Neutrophil (primary cell): ENCODE measurements around the gene NMT1.
A peak's percentile ranks its signal among the peaks of the same experiment; 100 is the strongest.

Source experiments
- H3K27ac ChIP-seq: fragments of 200-600 bp; sonication (generic); 2 replicates; pipeline ENCODE4 v1.5.1; 2016; ENCODE audit warnings: mild to moderate bottlenecking, moderate library complexity
- H3K27me3 ChIP-seq: fragments of 200-600 bp; sonication (generic); 2 replicates; pipeline ENCODE4 v1.6.0; 2016; ENCODE audit warnings: mild to moderate bottlenecking
- H3K36me3 ChIP-seq: fragments of 200-600 bp; sonication (generic); 2 replicates; pipeline ENCODE4 v1.5.1; 2017
- H3K4me1 ChIP-seq, 2 experiments: fragments of 200-600 bp in 1 of 2; sonication (generic) in 1 of 2; 1 replicate in 1 of 2; 2 replicates in 1 of 2; pipeline versions ENCODE4 v1.5.1 to v1.6.1; 2013 to 2016; ENCODE audit warnings: low read depth in 1 of 2, low read length in 1 of 2, mild to moderate bottlenecking in 1 of 2, moderate library complexity in 1 of 2; ENCODE audit not compliant: control insufficient read depth in 1 of 2, insufficient read depth in 1 of 2
- H3K4me3 ChIP-seq, 2 experiments: fragments of 200-600 bp in 1 of 2; sonication (generic) in 1 of 2; 1 replicate in 1 of 2; 2 replicates in 1 of 2; pipeline ENCODE4 v1.5.1; 2013 to 2016; ENCODE audit warnings: low read depth in 1 of 2, low read length in 1 of 2, mild to moderate bottlenecking in 1 of 2, moderate library complexity in 1 of 2
- H3K9me3 ChIP-seq: fragments of 200-600 bp; sonication (generic); 2 replicates; pipeline ENCODE4 v1.5.1; 2016
- TF ChIP-seq, protein P1 (sequence below): fragments of 200-600 bp; sonication (generic); IDR thresholded peaks from 2 replicates; pipeline ENCODE4 v1.5.1; 2016; ENCODE audit warnings: antibody characterized with exemption

Gene NMT1

DNA sequence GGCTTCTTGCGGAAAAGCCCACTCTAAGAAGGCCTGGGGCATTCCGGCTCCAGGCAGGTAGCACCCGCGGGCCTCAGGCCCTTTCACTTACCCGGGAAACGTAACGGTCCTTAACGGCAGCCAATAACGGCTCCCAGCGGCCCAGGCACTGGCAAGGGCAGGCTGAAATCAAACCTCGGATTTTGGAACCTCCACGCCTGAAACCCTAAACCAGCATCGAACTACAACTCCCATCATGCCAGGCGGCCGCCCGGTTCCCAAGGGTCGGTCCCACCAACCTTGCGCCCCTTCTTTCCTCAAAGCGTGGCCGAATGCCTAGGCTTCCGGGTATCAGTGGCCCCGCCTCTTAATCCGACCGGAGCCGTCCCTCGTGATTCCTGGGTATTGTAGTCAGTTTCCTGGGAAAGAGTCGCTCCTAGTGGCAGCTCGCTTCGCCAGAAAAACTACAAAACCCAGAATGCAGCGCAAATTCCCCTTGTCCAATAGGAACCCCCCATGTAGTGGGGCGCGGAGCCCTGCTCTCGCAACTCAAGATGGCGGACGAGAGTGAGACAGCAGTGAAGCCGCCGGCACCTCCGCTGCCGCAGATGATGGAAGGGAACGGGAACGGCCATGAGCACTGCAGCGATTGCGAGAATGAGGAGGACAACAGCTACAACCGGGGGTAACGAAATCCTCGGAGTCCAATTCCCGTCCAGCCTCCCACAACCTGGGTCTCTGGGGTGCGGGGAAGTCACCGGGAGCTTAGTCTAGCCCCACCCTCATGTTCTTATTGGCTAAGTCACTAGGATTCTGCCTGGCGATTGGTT, at the start of gene NMT1:
Gene NMT1, plus strand, starts transcription at position 521 of the 809 bp plus-strand sequence. Its CDS starts 13 bp downstream, at position 534.
- Histone ChIP-seq H3K36me3 (no peaks in the 10 kb centered on the region), H3K27ac (peak within 1 kb of the TSS; percentile 92)
- TF ChIP-seq, protein P1, sequence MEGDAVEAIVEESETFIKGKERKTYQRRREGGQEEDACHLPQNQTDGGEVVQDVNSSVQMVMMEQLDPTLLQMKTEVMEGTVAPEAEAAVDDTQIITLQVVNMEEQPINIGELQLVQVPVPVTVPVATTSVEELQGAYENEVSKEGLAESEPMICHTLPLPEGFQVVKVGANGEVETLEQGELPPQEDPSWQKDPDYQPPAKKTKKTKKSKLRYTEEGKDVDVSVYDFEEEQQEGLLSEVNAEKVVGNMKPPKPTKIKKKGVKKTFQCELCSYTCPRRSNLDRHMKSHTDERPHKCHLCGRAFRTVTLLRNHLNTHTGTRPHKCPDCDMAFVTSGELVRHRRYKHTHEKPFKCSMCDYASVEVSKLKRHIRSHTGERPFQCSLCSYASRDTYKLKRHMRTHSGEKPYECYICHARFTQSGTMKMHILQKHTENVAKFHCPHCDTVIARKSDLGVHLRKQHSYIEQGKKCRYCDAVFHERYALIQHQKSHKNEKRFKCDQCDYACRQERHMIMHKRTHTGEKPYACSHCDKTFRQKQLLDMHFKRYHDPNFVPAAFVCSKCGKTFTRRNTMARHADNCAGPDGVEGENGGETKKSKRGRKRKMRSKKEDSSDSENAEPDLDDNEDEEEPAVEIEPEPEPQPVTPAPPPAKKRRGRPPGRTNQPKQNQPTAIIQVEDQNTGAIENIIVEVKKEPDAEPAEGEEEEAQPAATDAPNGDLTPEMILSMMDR: peak; percentile 57

GRCh38 chr17:45011767-45012166, 49.4 kb upstream of the NMT1 start:
- Histone ChIP-seq H3K4me3 (no peak overlapping the region), H3K27ac (no peak overlapping the region), H3K36me3 (no peaks in the 10 kb centered on the region), H3K9me3 (no peaks in the 10 kb centered on the region), H3K4me1 (peaks cover 4 to 8% of the 10 kb centered on the region in 2 experiments), H3K27me3 (peaks cover 37% of the 10 kb centered on the region)
- TF ChIP-seq, protein P1: no peak

More for the DNA sequence above, at the start of gene NMT1:
- Histone ChIP-seq H3K4me3 (peak within 1 kb of the TSS; percentile 61 to 97), H3K4me1 (peaks cover 36 to 48% of the 10 kb centered on the region in 2 experiments), H3K27me3 (no peaks in the 10 kb centered on the region), H3K9me3 (no peaks in the 10 kb centered on the region)

DNA sequence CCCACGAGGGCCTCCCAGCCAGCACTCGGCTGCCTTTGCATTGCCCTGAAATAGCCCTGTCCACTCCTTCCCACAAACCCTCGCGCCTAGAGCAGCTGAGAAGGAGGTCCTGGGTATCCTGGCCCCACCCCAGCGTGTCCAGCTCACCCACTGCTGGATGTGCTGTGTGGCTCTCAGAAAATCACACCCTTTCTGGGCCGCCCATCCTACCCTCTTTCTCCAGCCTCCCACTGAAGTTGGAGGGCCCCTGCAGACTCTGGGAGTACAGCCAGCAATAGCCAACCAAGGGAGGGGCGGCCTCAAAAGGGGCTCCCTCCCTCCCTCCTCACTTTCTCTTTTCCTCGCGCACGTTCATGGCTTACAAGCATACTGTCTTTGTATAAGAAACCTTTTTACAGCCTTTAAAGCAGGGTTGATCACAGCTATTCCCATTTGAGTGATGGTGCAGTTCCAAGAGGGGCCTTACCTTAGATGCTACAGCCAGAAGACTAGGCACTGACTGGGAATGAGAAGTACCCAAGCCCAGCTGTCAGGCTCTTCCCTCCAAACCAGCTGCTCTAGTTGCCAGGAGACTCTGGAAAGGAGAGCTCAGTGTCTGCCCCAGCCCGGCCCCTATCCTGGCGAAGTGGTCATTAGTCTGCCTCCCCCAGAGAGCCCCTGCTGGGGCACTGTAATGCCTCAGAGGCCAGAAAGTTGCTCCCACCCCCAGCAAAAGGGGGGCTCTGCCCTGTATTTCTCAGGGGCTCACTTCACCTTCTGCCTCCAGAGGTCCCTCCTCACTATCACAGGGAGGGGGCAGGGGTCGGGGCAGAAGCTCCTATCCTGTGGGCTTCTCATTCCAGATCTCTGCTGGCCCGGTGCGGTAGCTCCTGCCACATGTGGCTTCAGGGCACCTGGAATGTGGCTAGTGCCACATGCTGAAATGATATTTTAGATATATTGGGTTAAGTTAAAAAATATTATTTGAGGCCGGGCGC, 47.8 kb upstream of the NMT1 start:
- Histone ChIP-seq H3K27me3 (peaks cover 47% of the 10 kb centered on the region), H3K9me3 (no peaks in the 10 kb centered on the region), H3K4me3 (no peak overlapping the region), H3K36me3 (no peaks in the 10 kb centered on the region), H3K27ac (no peak overlapping the region), H3K4me1 (peaks cover 0 to 2% of the 10 kb centered on the region in 2 experiments)
- TF ChIP-seq, protein P1: no peak

DNA sequence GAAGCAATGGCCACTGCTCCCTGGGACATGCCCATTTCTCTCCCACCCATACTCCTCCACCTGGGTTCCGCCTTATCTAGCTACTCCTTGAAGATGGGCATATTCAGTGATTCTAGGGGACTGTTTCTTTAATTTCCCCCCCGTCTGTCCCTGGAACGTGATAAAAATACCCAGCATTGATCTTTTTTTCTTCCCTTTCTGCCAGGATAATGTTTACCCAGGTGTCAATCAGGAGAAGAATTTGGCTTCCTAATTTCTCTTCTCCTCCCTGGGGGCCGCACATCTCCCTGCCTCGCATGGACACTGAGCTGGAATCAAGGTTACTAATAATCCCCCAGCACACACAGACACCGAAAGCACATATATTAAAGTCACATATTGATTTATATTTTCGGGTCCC, 44.9 kb upstream of the NMT1 start:
- no peak overlapping the region for H3K27ac ChIP-seq
- H3K36me3 ChIP-seq: no peaks in the 10 kb centered on the region
- no peak overlapping the region for H3K4me3 ChIP-seq
- H3K4me1 ChIP-seq: peaks cover 7 to 13% of the 10 kb centered on the region in 2 experiments
- H3K27me3 ChIP-seq: peaks cover 67% of the 10 kb centered on the region
- H3K9me3 ChIP-seq: no peaks in the 10 kb centered on the region
- TF ChIP-seq, protein P1: no peak

DNA sequence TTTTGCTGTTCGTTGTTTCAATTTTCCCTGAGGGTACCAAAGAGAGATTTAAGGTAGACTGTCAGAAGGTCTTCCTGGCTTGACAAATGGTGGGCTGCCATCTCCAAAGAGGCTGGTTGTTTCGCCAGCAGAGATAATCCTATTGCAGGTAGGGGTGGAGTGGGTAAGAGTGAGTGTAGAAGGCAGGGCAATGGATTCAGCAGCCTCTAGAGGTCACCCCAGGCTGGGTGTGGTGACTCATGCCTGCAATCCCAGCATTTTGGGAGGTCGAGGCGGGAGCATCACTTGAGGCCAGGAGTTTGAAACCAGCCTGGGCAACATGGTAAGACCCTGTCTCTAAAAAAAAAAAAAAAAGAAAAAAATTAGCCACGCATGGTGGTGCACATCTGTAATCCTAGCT, 44.3 kb upstream of the NMT1 start:
- Histone ChIP-seq H3K9me3 (no peaks in the 10 kb centered on the region), H3K4me1 (peaks cover 13 to 18% of the 10 kb centered on the region in 2 experiments), H3K4me3 (no peak overlapping the region), H3K27ac (no peak overlapping the region), H3K27me3 (peaks cover 73% of the 10 kb centered on the region), H3K36me3 (no peaks in the 10 kb centered on the region)
- TF ChIP-seq, protein P1: no peak
